ENCODE measurements around the gene ZNF593OS. TPM values are rescaled to one million over a fixed set of nuclear protein-coding genes. Genes with fewer than 3 reads are reported as not detected.

The ZNF593OS gene
- total RNA-seq, 3 donors from 2014 or later: not detected

GRCh38 chr1:26121854-26122773, 49.5 kb downstream of the ZNF593OS start:
- TF ChIP-seq, protein P1, sequence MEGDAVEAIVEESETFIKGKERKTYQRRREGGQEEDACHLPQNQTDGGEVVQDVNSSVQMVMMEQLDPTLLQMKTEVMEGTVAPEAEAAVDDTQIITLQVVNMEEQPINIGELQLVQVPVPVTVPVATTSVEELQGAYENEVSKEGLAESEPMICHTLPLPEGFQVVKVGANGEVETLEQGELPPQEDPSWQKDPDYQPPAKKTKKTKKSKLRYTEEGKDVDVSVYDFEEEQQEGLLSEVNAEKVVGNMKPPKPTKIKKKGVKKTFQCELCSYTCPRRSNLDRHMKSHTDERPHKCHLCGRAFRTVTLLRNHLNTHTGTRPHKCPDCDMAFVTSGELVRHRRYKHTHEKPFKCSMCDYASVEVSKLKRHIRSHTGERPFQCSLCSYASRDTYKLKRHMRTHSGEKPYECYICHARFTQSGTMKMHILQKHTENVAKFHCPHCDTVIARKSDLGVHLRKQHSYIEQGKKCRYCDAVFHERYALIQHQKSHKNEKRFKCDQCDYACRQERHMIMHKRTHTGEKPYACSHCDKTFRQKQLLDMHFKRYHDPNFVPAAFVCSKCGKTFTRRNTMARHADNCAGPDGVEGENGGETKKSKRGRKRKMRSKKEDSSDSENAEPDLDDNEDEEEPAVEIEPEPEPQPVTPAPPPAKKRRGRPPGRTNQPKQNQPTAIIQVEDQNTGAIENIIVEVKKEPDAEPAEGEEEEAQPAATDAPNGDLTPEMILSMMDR (IDR thresholded peaks at IDR 0.05): no peak
- peaks cover 10% of the 10 kb centered on the region for H3K4me1 ChIP-seq (ENCODE audit: low read depth)

GRCh38 chr1:26119892-26120608, 51.6 kb downstream of the ZNF593OS start:
- H3K9me3 ChIP-seq: no peaks in the 10 kb centered on the region
- ATAC-seq (no peak), DNase-seq (no peak)
- H3K4me3 ChIP-seq: no peak overlapping the region
- H3K36me3 ChIP-seq (ENCODE audit: low read depth): no peaks in the 10 kb centered on the region
- TF ChIP-seq, protein P1 (IDR thresholded peaks at IDR 0.05): no peak
- intact Hi-C loops (cut with DNase I, micrococcal nuclease): no loop called here
- peaks cover 17% of the 10 kb centered on the region for H3K4me1 ChIP-seq (ENCODE audit: low read depth)

More at GRCh38 chr1:26121854-26122773, 49.5 kb downstream of the ZNF593OS start:
- ATAC-seq (no peak), DNase-seq (no peak)
- no peaks in the 10 kb centered on the region for H3K9me3 ChIP-seq
- H3K36me3 ChIP-seq (ENCODE audit: low read depth): no peaks in the 10 kb centered on the region
- intact Hi-C loops (cut with DNase I, micrococcal nuclease): no loop called here
- H3K4me3 ChIP-seq: no peak overlapping the region

Other genes with a start within 250 kb of the ZNF593OS start
- gene PAFAH2, start 173.8 kb downstream of the ZNF593OS start, total RNA-seq: 10 to 100 TPM; 25.8 to 51.8 (median 38.0) TPM
- 1 to 10 TPM in 1 of 3 donors, under 1 TPM in 1, not detected in 1; 0.14 to 1.7 TPM for gene EXTL1, start 150.1 kb downstream of the ZNF593OS start, total RNA-seq
- gene SLC30A2, start 125.7 kb downstream of the ZNF593OS start, total RNA-seq: under 1 TPM; 0.12 to 0.14 (median 0.13) TPM
- gene TRIM63, start 104.2 kb downstream of the ZNF593OS start, total RNA-seq: under 1 TPM in 2 of 3 donors, not detected in 1; 0.22 TPM
- gene PDIK1L, start 60.0 kb downstream of the ZNF593OS start, total RNA-seq: 10 to 100 TPM; 12.9 to 17.0 (median 15.0) TPM
- 1 to 10 TPM in 2 of 3 donors, under 1 TPM in 1; 0.78 to 1.5 (median 1.5) TPM for gene FAM110D, start 12.8 kb downstream of the ZNF593OS start, total RNA-seq
- not detected for gene C1orf232, start 2.9 kb downstream of the ZNF593OS start, total RNA-seq
- 10 to 100 TPM; 14.8 to 21.4 (median 17.9) TPM for gene ZNF593, start 1.9 kb downstream of the ZNF593OS start, total RNA-seq
- gene CNKSR1, start 5.7 kb upstream of the ZNF593OS start, total RNA-seq: 10 to 100 TPM; 19.6 to 65.7 (median 38.6) TPM
- not detected for gene CATSPER4, start 18.8 kb upstream of the ZNF593OS start, total RNA-seq
- 10 to 100 TPM; 10.7 to 15.9 (median 15.6) TPM for gene CEP85, start 62.4 kb upstream of the ZNF593OS start, total RNA-seq
- gene SH3BGRL3, start 108.3 kb upstream of the ZNF593OS start, total RNA-seq: 100 to 1,000 TPM; 156 to 422 (median 385) TPM
- gene UBXN11, start 134.8 kb upstream of the ZNF593OS start, total RNA-seq: 10 to 100 TPM; 12.9 to 17.9 (median 16.4) TPM
- 10 to 100 TPM in 2 of 3 donors, 1 to 10 TPM in 1; 6.9 to 17.8 (median 13.1) TPM for gene CD52, start 146.1 kb upstream of the ZNF593OS start, total RNA-seq
- gene CRYBG2, start 182.3 kb upstream of the ZNF593OS start, total RNA-seq: 10 to 100 TPM; 19.4 to 27.7 (median 19.6) TPM
- 1 to 10 TPM in 1 of 3 donors, under 1 TPM in 1, not detected in 1; 0.19 to 1.0 TPM for gene ZNF683, start 200.9 kb upstream of the ZNF593OS start, total RNA-seq
- not detected for gene LIN28A, start 239.0 kb upstream of the ZNF593OS start, total RNA-seq

Measured in mucosa of descending colon (tissue), 3 donors.